IMR-90 (cell line): ENCODE data around the gene MAN2A1.

Experiments
- MXI1 ChIP-seq: IDR thresholded peaks from 2 replicates; pipeline ENCODE4 v1.6.1; 2012; ENCODE audit warnings: low read depth, mild to moderate bottlenecking, low read length, moderate library complexity, borderline replicate concordance
- TF ChIP-seq, protein P1 (sequence below): conservative IDR thresholded peaks from 2 replicates; pipeline ENCODE4 v1.5.1; 2012; ENCODE audit warnings: mild to moderate bottlenecking, low read depth, low read length, improper control_type of control experiment

DNA sequence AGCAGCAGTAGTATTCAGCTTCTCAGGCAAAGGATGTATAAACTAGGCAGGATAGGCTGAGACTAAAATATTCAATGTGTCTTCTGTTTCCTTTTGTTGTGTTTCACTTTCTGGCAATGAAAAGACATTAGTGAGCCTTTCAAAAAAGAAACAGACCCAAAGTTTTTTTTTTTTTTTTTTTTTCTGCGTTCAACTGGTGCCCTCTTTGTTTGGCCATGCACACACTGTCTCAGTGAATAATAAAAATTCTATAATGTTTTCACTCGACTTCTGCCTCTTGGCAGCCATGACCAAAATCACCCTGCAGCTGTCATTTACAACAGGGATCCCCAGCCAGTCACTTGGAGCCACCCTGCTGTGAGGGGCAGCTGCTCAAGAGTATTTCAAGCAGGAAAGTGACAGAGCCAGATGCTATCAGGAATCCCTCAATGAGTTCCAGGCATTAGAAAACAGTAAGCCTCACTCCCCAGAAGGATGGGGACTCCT lies 44.0 kb upstream of the MAN2A1 start:
- TF ChIP-seq MXI1, result no peak
- TF ChIP-seq, protein P1, sequence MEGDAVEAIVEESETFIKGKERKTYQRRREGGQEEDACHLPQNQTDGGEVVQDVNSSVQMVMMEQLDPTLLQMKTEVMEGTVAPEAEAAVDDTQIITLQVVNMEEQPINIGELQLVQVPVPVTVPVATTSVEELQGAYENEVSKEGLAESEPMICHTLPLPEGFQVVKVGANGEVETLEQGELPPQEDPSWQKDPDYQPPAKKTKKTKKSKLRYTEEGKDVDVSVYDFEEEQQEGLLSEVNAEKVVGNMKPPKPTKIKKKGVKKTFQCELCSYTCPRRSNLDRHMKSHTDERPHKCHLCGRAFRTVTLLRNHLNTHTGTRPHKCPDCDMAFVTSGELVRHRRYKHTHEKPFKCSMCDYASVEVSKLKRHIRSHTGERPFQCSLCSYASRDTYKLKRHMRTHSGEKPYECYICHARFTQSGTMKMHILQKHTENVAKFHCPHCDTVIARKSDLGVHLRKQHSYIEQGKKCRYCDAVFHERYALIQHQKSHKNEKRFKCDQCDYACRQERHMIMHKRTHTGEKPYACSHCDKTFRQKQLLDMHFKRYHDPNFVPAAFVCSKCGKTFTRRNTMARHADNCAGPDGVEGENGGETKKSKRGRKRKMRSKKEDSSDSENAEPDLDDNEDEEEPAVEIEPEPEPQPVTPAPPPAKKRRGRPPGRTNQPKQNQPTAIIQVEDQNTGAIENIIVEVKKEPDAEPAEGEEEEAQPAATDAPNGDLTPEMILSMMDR, result no peak
